Glutamatergic neuron (in vitro differentiated cells): ENCODE measurements around the gene FKBP1A. TPM values are rescaled to one million over a fixed set of nuclear protein-coding genes. Genes with fewer than 3 reads are reported as not detected.

Experiments used
- DNase-seq: peaks from one replicate; pipeline ENCODE4 v3.0.0; 2022
- H3K27ac Mint-ChIP-seq: one replicate; pipeline ENCODE4 v1.8.0; 2020; ENCODE audit warnings: mild to moderate bottlenecking, mixed read lengths, inconsistent platforms; ENCODE audit not compliant: unreplicated experiment
- H3K27me3 Mint-ChIP-seq: one replicate; pipeline ENCODE4 v1.8.0; 2020; ENCODE audit warnings: mild to moderate bottlenecking, moderate library complexity, mixed read lengths, inconsistent platforms; ENCODE audit not compliant: unreplicated experiment
- H3K36me3 Mint-ChIP-seq: one replicate; pipeline ENCODE4 v1.8.0; 2020; ENCODE audit warnings: mild to moderate bottlenecking, mixed read lengths, inconsistent platforms; ENCODE audit not compliant: unreplicated experiment
- H3K4me1 Mint-ChIP-seq: one replicate; pipeline ENCODE4 v1.8.0; 2020; ENCODE audit warnings: mild to moderate bottlenecking, low read depth, mixed read lengths, inconsistent platforms; ENCODE audit not compliant: unreplicated experiment
- H3K4me3 Mint-ChIP-seq: one replicate; pipeline ENCODE4 v1.8.0; 2020; ENCODE audit warnings: mild to moderate bottlenecking, mixed read lengths, inconsistent platforms; ENCODE audit not compliant: unreplicated experiment
- H3K9me3 Mint-ChIP-seq: one replicate; pipeline ENCODE4 v1.8.0; 2020; ENCODE audit warnings: mild to moderate bottlenecking, moderate library complexity, mixed read lengths, inconsistent platforms; ENCODE audit not compliant: unreplicated experiment
- CTCF ChIP-seq: fragments of 200-600 bp; sonication (generic); IDR thresholded peaks from one replicate; pipeline ENCODE4 v1.5.0; 2021; ENCODE audit not compliant: partially characterized antibody, unreplicated experiment
- total RNA-seq: library from RNA; stranded (reverse); fragmentation: NEBNext Ultra II Directional; extraction: Animal tissue kit (Norgen Biotek cat#: 25700); gene quantifications from one replicate; pipeline ENCODE4 v1.2.1, GENCODE V29; 2021; ENCODE audit not compliant: unreplicated experiment

The FKBP1A gene
- total RNA-seq, 1 donor from 2014 or later: 350 TPM

GRCh38 chr20:1320016-1320415 is 72.8 kb downstream of the FKBP1A start:
- peaks cover 13% of the 10 kb centered on the region for H3K27me3 Mint-ChIP-seq
- DNase-seq: no peak
- no peak overlapping the region for H3K4me3 Mint-ChIP-seq
- H3K9me3 Mint-ChIP-seq: peaks cover 8% of the 10 kb centered on the region
- no peaks in the 10 kb centered on the region for H3K36me3 Mint-ChIP-seq
- no peak overlapping the region for H3K27ac Mint-ChIP-seq
- peaks cover 5% of the 10 kb centered on the region for H3K4me1 Mint-ChIP-seq
- no peak for TF ChIP-seq CTCF

- Mint-ChIP-seq H3K36me3 (no peaks in the 10 kb centered on the region), H3K27me3 (peaks cover 13% of the 10 kb centered on the region), H3K9me3 (peaks cover 8% of the 10 kb centered on the region), H3K27ac (no peak overlapping the region), H3K4me1 (peaks cover 5% of the 10 kb centered on the region), H3K4me3 (no peak overlapping the region)
- no peak for DNase-seq
- TF ChIP-seq CTCF: no peak
Measured at GRCh38 chr20:1319462-1319861, 73.4 kb downstream of the FKBP1A start.

GRCh38 chr20:1319051-1319450 is 73.8 kb downstream of the FKBP1A start:
- no peak overlapping the region for H3K4me3 Mint-ChIP-seq
- DNase-seq: no peak
- H3K27me3 Mint-ChIP-seq: peaks cover 12% of the 10 kb centered on the region
- TF ChIP-seq CTCF: no peak
- H3K27ac Mint-ChIP-seq: no peak overlapping the region
- peaks cover 4% of the 10 kb centered on the region for H3K4me1 Mint-ChIP-seq
- H3K9me3 Mint-ChIP-seq: peaks cover 7% of the 10 kb centered on the region
- no peaks in the 10 kb centered on the region for H3K36me3 Mint-ChIP-seq

Other genes with a start within 250 kb of the FKBP1A start
- 5.0 TPM for gene TMEM74B, start 208.1 kb downstream of the FKBP1A start, total RNA-seq
- gene C20orf202, start 189.6 kb downstream of the FKBP1A start, total RNA-seq: not detected
- not detected for gene RAD21L1, start 167.0 kb downstream of the FKBP1A start, total RNA-seq
- gene SNPH, start 126.8 kb downstream of the FKBP1A start, total RNA-seq: 34.5 TPM
- gene SDCBP2, start 63.9 kb downstream of the FKBP1A start, total RNA-seq: 4.0 TPM
- gene NSFL1C, start 73.8 kb upstream of the FKBP1A start, total RNA-seq: 71.4 TPM
- not detected for gene SIRPB2, start 98.4 kb upstream of the FKBP1A start, total RNA-seq
- not detected for gene SIRPD, start 164.7 kb upstream of the FKBP1A start, total RNA-seq
- gene SIRPB1, start 227.0 kb upstream of the FKBP1A start, total RNA-seq: not detected